NOMO-1 treated with DMSO at 0.1 percent for 48 hours (cell line): ENCODE measurements around the gene GRM8.

ENCODE experiments used
- DNase-seq: peaks from one replicate; lab custom pipeline; 2025; ENCODE audit not compliant: unreplicated experiment; lab: John Stamatoyannopoulos, UW

The GRM8 gene

DNA sequence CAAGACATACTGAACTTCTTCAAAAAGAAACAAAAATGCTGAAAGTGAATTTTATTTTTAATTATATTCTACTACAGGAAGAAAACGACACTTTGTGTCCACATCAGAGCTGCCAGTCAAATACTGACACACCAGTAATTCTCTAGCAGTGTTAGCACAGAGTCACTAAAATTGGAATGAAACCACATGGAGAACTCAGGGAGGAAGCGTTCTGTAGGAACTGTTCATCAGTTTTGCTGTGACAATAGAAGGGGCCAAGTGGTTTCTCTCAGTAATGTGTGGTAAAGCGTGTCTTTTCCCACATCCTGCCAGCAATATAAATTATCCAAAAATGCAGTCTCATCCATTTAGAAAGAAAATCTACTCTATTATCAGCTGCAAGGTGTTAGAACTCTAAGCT, 683.3 kb downstream of the GRM8 start:
- peak; percentile 29 for DNase-seq

DNA sequence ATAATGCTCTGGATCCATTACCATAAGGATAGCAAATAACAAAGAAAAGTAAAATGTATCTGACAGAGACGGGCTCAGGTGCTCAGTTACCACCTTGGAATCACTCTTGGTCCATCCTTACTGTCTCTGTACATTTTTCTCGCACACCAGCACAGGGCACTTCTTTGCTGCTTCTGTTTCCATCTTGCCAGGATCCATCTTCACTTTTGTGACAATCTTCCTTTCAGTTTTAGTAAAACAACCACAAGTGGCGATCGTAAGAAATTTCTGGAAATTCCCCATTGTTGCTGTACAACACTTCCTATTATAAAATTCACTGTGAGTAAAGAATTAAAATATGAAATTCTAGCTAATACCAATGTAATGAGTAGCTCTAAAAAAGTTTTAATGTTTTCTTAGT, 695.5 kb downstream of the GRM8 start:
- no peak for DNase-seq

- DNase-seq: no peak
Measured at GRCh38 chr7:126541406-126541805, 711.3 kb downstream of the GRM8 start.

DNA sequence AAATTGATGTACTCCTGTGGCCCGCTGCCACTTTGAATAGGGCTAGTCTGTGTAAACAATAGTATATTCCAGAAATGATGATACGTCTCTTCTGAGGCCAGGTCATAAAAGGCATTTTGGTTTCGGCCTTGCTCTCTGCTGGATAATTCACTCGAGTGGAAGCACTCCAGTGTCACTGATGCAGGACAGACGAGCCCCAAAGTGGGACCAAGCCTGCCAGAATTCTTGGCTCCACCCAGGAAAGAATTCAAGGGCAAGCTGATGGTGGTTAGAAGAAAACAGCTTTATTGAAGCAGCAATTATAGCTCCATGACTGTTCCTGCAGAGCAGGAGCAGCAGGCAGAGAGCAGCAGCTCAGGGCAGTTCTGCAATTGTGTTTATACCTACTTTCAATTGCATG, 717.6 kb downstream of the GRM8 start:
- no peak for DNase-seq

DNA sequence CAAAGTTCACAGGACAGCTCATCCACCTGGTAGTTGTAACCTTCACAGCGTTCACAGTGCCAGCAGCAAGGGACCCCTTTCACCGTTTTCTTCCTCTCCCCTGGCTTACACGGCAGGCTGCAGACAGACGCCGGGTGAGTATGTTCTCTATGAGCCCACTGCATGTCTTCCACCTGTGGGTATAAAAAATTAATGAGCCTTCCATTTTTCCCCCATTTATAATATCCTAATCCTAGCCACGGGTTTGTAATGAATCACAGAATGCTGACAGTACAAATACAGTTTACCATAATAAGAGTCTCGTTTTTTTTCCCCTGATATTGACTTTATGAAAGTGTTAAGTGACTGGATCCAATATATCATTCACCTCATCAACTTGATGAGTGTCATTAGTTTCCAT, 719.0 kb downstream of the GRM8 start:
- DNase-seq: no peak

- no peak for DNase-seq
Measured at GRCh38 chr7:126529833-126530232, 722.9 kb downstream of the GRM8 start.

- peak; percentile 3 for DNase-seq
Measured at GRCh38 chr7:126529254-126529653, 723.5 kb downstream of the GRM8 start.

- DNase-seq: no peak
Measured at GRCh38 chr7:126525906-126526305, 726.8 kb downstream of the GRM8 start.

GRCh38 chr7:126524967-126525366, 727.8 kb downstream of the GRM8 start:
- DNase-seq: no peak

DNA sequence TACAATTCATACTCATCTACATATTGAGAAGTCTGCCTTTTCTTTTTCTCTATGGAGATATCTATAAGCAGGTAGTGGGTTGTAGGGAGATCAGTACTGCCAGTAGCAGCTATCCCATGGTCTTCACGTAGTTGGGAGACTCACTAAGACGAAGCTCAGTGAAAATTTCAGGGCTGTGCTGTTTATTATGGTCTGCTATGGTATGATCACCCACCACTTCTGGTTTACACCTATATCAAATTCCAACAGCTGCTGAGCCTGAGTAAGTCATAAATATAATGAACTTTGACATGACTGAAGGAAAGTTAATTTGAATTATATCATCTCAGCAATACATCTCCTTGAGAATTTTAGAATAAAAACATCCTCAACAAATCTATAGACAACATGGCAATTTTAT, 741.7 kb downstream of the GRM8 start:
- no peak for DNase-seq

DNA sequence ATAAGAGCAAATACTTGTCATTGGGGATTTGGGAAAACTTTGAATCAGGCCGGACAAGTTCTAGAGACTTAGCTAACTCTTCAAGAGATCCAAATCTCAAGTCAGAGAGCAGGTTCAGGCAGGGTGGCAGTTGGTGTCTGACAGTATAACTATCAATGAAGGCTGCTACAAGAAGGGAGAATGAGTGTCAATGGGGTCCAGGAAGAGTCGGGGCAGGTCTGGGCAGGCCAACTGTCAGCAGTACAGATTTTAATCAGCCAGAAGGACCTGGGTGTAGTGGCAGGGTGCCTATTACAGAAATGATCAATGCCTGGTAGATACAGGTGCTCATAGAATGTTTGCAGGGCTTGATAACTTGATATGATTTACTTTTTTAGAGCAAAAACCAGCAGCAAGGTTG, 751.1 kb downstream of the GRM8 start:
- DNase-seq: no peak

DNA sequence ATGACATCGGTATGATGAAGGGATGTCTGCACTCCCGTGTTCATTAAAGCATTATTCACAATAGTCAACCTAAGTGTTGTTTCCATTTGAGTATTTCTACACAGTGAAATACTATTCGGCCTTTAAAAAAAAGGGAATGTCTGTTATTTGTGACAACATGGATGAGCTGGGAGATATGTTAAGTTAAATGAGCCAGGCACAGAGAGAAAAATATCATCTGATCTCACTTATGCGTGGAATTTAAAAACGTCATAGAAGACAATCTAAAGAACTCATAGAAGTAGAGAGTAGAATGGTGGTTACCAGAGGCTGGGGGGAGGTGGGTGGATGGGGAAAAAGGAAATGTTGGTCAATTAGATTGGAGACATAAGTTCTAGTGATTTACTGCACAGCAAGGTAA, 753.3 kb downstream of the GRM8 start:
- no peak for DNase-seq

DNA sequence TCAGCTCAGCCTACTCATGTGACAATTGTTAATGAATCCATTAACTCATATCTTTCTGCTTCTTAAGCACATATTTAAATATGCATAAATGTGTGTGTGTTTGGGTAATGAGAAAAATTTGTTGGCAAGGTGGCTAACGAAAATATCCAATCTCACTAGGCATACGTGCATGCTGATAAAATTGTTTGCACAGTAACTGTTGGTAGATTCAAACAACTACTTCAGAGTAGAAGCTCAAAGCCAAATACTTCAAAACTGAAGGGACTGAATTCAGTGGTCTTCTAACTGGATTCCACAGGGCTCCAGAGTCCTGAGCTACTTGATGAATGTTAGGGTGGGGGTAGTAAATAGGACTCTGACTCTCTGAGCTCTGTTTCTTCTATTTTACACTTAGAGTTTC, 757.0 kb downstream of the GRM8 start:
- DNase-seq: no peak

DNA sequence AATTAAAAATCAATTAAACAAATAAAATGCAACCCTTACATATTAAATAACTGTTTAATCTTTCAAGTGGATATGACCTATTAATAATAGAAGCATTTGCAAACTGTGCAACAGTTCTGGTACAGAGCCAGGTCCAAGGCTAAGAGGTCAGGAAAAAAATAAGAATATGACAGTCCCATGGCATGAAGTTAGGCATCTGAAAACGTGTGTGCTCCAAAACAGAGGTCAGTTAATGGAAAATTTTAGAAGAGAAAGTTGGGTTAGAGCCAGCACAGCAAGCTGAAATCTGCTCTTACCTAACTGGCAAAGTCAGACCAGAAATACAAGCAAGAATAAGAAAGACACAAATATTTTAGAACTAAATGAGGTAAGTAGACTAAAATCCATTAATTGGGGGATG, 757.7 kb downstream of the GRM8 start:
- no peak for DNase-seq

DNA sequence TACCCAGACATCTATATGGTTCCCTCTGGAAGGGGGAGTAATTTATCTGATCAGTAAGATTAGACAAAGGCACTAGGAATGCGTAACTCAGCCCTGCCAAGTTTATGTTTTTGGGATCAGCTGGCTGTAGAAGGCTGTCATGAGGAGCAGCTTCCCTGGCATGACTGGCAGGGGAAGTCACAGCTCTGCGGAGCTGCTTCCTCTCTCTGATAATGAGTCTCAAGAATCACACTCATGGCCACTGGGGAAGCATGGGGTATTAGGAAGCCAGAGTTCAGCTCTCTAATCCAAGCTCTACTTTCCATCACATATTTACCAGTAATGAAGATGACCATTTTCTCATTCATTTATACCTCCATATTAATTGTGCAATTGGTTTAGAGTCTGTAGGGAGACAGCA, 758.9 kb downstream of the GRM8 start:
- DNase-seq: no peak

GRCh38 chr7:126489874-126490273, 762.9 kb downstream of the GRM8 start:
- no peak for DNase-seq

- DNase-seq: no peak
Measured at GRCh38 chr7:126487728-126488442, 764.9 kb downstream of the GRM8 start.

- DNase-seq: no peak
Measured at GRCh38 chr7:126486806-126487205, 765.9 kb downstream of the GRM8 start.

DNA sequence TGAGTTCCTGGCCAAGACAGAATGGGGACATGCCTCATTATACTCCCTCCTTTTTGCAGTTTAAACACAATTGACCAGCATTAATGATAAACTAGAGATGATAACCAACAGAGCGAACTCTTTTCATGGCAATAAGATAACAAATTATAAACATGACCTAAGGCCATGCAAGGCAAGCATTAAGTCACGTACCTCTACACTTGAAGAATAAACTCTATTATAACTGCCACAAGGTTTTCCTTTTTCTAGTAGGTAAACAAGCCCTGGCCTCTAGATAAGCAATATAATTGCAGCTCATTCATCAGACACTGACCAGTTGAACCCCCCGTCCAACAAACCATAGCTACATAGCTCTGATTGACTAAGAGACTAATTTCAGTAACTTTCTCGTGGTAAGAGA, 767.0 kb downstream of the GRM8 start:
- DNase-seq: no peak

- no peak for DNase-seq
Measured at GRCh38 chr7:126483972-126484371, 768.8 kb downstream of the GRM8 start.

DNA sequence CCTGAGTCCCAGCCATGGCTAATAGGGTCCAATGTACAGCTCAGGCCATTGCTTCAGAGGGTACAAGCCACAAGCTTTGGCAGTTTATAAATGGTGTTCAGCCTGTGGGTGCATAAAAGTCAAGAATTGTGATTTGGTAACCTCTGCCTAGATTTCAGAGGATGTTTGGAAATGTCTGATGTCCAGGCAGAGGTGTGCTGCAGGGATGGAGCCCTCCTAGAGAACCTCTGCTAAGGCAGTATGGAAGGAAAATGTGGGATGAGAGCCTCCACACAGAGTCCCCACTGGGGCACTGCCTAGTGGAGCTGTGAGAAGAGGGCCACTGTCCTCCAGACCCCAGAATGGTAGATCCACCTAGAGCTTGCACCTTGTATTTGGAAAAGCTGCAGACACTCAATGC, 779.9 kb downstream of the GRM8 start:
- no peak for DNase-seq

DNA sequence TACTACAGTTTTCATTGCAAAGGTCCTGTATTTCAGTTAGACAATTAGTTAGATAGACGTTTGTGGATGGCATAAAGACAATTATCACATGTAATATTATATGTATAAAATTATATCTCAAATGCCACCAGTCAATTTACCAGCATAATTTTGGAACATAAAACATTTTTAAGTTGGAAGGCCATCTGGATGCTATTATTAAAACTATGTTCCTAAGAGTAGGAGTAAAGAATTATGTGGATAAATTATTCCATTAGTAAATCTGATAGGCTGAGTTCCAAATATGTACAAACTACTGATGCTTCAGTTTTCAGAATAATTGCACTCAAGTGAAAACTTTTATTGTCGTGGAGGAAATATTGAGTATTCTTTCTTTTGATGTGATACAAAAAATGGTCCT, 790.3 kb downstream of the GRM8 start:
- no peak for DNase-seq

GRCh38 chr7:126460664-126461063, 792.1 kb downstream of the GRM8 start:
- no peak for DNase-seq
